Vagina (tissue), 2 donors: Measurements from ENCODE around the gene TMC7. TPM values are rescaled to one million over a fixed set of nuclear protein-coding genes. Genes with fewer than 3 reads are reported as not detected.

Experiments
- DNase-seq, 2 donors: peaks; one replicate each; pipeline ENCODE4 v3.0.0-alpha.2; 2017; ENCODE audit errors: extremely low spot score in 2 of 2
- H3K27ac ChIP-seq: fragments of 200-600 bp; sonication (generic); one replicate; pipeline ENCODE4 v1.5.1; 2019
- H3K27me3 ChIP-seq: fragments of 200-600 bp; sonication (generic); one replicate; pipeline ENCODE4 v1.5.1; 2019
- H3K36me3 ChIP-seq, 2 donors: fragments of 200-600 bp; sonication (generic); one replicate each; pipeline ENCODE4 v1.5.1; 2017 to 2019
- H3K4me1 ChIP-seq: fragments of 200-600 bp; sonication (generic); one replicate; pipeline ENCODE4 v1.5.1; 2019
- H3K4me3 ChIP-seq, 2 donors: fragments of 200-600 bp; sonication (generic); 1 replicate in 1 of 2; 2 replicates in 1 of 2; pipeline ENCODE4 v1.5.1; 2016 to 2019
- H3K9me3 ChIP-seq: fragments of 200-600 bp; sonication (generic); one replicate; pipeline ENCODE4 v1.5.1; 2019
- POLR2A ChIP-seq, 2 donors: fragments of 450-650 bp; IDR thresholded peaks; one replicate each; pipeline ENCODE4 v1.6.1; 2017; ENCODE audit warnings: antibody characterized with exemption in 2 of 2, mild to moderate bottlenecking in 2 of 2, moderate library complexity in 2 of 2
- POLR2AphosphoS5 ChIP-seq, 2 donors: sonication (generic); formaldehyde crosslinking; IDR thresholded peaks; one replicate each; pipeline ENCODE4 v1.9.0; 2017; ENCODE audit warnings: antibody characterized with exemption in 2 of 2, mild to moderate bottlenecking in 2 of 2, low read depth in 1 of 2; ENCODE audit not compliant: insufficient read depth in 1 of 2
- intact Hi-C: fragments of 100-400 bp; cut with DNase I; formaldehyde crosslinking; loops from one replicate; pipeline ENCODE4 v1.15.1; 2023
- total RNA-seq: library from RNA; depleted of rRNA; stranded (reverse); fragments of >200 nt; gene quantifications from one replicate; pipeline ENCODE4 v1.2.3, GENCODE V29; 2016
- TF ChIP-seq, protein P1 (sequence below), 3 experiments: fragments of 450-650 bp in 2 of 3; fragments of 200-600 bp in 1 of 3; sonication (generic) in 1 of 3; IDR thresholded peaks; one replicate each; pipeline ENCODE4 v1.5.1; 2017 to 2019; ENCODE audit warnings: antibody characterized with exemption in 3 of 3, mild to moderate bottlenecking in 2 of 3, moderate library complexity in 2 of 3

The TMC7 gene
- total RNA-seq, 1 donor from 2014 or later, result 1.7 TPM

DNA sequence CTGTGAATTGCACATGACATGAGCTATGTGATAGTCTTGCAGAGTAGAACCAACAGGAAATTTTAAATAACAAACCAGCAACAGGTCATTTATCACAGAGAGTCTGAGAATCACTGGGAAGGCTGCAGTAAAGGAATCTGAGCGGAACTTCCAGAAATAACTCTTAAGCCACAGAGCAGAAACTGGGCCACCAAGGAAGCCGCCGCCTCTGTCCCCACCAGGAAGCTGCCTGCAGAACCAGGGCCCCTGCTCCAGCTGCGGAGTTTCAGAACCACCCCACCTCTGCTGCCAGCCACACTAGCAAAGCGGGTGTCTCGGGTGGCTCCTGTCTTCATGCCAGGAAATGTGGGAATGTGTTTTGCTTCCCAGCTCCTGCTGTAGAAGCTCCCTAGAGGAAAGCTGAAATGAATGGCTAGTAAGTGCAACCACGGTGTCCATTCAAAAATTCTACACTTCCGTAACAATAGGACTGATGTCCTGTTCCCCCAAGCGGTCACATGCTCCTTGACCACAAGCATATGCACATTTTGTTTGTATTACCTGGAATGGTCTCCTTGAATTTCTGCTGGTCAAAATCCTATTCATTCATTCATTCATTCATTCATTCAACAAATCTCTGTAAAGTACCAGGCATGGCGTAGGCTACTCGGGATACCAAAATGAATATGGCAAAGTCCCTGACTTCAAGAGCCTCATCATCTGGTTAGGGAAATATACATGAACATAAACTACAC is 122.3 kb downstream of the TMC7 start:
- DNase-seq, result no peak
- intact Hi-C loops, result no loop called here
- Histone ChIP-seq H3K36me3 (no peaks in the 10 kb centered on the region), H3K9me3 (no peaks in the 10 kb centered on the region), H3K4me1 (no peaks in the 10 kb centered on the region), H3K4me3 (no peak overlapping the region), H3K27ac (no peak overlapping the region), H3K27me3 (no peaks in the 10 kb centered on the region)
- TF ChIP-seq POLR2AphosphoS5 (IDR thresholded peaks at IDR 0.05; ENCODE audit: insufficient read depth in 1 of 2, low read depth in 1 of 2) (no peak), POLR2A (IDR thresholded peaks at IDR 0.05) (no peak)
- TF ChIP-seq, protein P1, sequence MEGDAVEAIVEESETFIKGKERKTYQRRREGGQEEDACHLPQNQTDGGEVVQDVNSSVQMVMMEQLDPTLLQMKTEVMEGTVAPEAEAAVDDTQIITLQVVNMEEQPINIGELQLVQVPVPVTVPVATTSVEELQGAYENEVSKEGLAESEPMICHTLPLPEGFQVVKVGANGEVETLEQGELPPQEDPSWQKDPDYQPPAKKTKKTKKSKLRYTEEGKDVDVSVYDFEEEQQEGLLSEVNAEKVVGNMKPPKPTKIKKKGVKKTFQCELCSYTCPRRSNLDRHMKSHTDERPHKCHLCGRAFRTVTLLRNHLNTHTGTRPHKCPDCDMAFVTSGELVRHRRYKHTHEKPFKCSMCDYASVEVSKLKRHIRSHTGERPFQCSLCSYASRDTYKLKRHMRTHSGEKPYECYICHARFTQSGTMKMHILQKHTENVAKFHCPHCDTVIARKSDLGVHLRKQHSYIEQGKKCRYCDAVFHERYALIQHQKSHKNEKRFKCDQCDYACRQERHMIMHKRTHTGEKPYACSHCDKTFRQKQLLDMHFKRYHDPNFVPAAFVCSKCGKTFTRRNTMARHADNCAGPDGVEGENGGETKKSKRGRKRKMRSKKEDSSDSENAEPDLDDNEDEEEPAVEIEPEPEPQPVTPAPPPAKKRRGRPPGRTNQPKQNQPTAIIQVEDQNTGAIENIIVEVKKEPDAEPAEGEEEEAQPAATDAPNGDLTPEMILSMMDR (IDR thresholded peaks at IDR 0.05), result no peak

DNA sequence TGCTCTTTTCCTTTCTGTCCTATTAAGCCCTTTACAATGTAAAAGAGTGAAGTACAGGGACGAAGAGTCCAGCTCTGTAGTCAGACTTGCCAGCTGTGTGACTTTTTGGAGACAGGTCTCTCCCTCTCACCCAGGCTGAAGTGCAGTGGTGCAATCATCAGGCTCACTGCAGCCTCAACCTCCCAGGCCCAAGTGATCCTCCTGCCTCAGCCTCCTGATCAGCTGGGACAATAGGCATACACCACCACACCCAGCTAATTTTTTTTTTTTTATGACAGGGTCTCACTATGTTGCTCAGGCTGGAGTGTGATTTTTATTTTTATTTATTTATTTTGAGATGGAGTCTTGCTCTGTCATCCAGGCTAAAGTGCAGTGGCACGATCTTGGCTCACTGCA is 122.9 kb downstream of the TMC7 start:
- Histone ChIP-seq H3K4me1 (no peaks in the 10 kb centered on the region), H3K27me3 (no peaks in the 10 kb centered on the region), H3K9me3 (no peaks in the 10 kb centered on the region), H3K36me3 (no peaks in the 10 kb centered on the region), H3K4me3 (no peak overlapping the region), H3K27ac (no peak overlapping the region)
- TF ChIP-seq POLR2AphosphoS5 (IDR thresholded peaks at IDR 0.05; ENCODE audit: insufficient read depth in 1 of 2, low read depth in 1 of 2), result no peak
- TF ChIP-seq, protein P1 (IDR thresholded peaks at IDR 0.05), result no peak
- no peak for TF ChIP-seq POLR2A (IDR thresholded peaks at IDR 0.05)
- intact Hi-C loops, result no loop called here
- DNase-seq, result no peak

DNA sequence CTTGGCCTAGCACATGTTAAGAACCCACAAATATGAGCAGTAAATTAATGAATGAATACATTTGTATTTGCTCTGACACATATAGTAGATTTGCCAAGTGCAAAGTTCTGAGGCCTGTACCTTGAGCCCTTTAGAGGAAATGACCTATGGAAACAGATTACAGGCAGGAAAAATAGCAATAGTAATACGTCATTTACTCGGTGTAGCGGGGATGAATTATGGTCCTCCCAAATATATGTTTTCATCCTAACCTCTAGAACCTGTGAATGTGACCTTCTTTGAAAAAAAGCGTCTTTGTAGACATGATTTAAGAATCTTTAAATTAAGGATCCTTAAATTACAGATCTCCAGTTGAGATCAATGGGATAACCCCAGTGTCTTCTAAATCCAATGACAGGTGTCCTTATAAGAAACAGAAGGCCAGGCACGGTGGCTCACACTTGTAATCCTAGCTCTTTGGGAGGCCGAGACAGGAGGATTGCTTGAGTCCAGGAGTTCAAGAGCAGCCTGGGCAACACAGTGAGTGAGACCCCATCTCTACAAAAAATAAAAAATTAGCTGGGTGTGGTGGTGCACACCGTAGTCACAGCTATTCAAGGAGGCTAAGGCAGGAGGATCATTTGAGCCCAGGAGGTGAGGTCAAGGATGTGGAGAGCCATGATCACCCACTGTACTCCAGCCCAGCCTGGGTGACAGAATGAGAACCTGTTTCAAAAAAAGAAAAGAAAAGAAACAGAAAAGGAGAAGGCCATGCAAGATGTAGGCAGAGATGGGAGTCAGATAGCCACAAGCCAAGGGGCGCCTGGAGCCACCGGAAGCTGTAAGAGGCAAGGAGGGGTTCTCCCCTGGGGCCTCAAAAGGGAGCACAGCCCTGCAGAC is 124.9 kb downstream of the TMC7 start:
- peaks cover 11% of the 10 kb centered on the region for H3K4me1 ChIP-seq
- no peaks in the 10 kb centered on the region for H3K36me3 ChIP-seq
- intact Hi-C loops, result no loop called here
- DNase-seq, result no peak
- TF ChIP-seq, protein P1 (IDR thresholded peaks at IDR 0.05), result no peak
- TF ChIP-seq POLR2A (IDR thresholded peaks at IDR 0.05), result no peak
- no peak for TF ChIP-seq POLR2AphosphoS5 (IDR thresholded peaks at IDR 0.05; ENCODE audit: insufficient read depth in 1 of 2, low read depth in 1 of 2)
- H3K9me3 ChIP-seq, result no peaks in the 10 kb centered on the region
- H3K27me3 ChIP-seq, result no peaks in the 10 kb centered on the region
- H3K27ac ChIP-seq, result no peak overlapping the region
- no peak overlapping the region for H3K4me3 ChIP-seq

DNA sequence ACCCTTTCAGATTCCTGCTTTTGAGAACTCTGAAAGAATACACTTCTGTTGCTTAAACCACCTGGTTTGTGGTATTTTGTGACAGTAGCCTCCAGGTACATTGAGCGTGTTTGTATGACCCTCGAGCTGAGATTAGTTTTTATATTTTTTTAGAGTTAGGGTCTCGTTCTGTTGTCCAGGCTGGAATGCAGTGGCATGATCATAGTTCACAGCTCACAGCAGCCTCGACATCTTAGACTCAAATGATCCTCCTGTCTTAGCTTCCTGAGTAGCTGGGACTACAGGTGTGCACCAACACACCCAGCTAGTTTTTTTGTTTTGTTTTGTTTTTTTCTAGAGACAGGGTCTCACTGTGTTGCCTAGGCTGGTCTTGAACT is 125.5 kb downstream of the TMC7 start:
- Histone ChIP-seq H3K36me3 (no peaks in the 10 kb centered on the region), H3K27me3 (no peaks in the 10 kb centered on the region), H3K4me3 (no peak overlapping the region), H3K4me1 (peaks cover 11% of the 10 kb centered on the region), H3K27ac (no peak overlapping the region), H3K9me3 (no peaks in the 10 kb centered on the region)
- intact Hi-C loops, result no loop called here
- TF ChIP-seq POLR2AphosphoS5 (IDR thresholded peaks at IDR 0.05; ENCODE audit: insufficient read depth in 1 of 2, low read depth in 1 of 2) (no peak), POLR2A (IDR thresholded peaks at IDR 0.05) (no peak)
- TF ChIP-seq, protein P1 (IDR thresholded peaks at IDR 0.05), result no peak
- DNase-seq, result no peak
